Tibial nerve (tissue), 4 donors: ENCODE measurements around the gene JAKMIP2.

Experiments used
- CTCF ChIP-seq, 5 experiments: fragments of 200-600 bp in 3 of 5; fragments of 450-650 bp in 2 of 5; sonication (generic) in 3 of 5; IDR thresholded peaks; one replicate each; pipeline ENCODE4 v1.5.1; 2016 to 2019; ENCODE audit warnings: antibody characterized with exemption in 5 of 5, mild to moderate bottlenecking in 3 of 5, moderate library complexity in 2 of 5
- EP300 ChIP-seq, 2 donors: sonication (generic); formaldehyde crosslinking; IDR thresholded peaks; one replicate each; pipeline ENCODE4 v1.6.1; 2017; ENCODE audit warnings: antibody characterized with exemption in 2 of 2, mild to moderate bottlenecking in 1 of 2

- TF ChIP-seq CTCF (IDR thresholded peaks at IDR 0.05) (no peak), EP300 (IDR thresholded peaks at IDR 0.05) (no peak)
These were observed 218.4 kb downstream of the JAKMIP2 start for GRCh38 chr5:147564124-147564486.
